ENCODE results near the gene SH3BGRL.

The SH3BGRL gene

GRCh38 chrX:81238166-81238565, 36.3 kb downstream of the SH3BGRL start:
- no peak for DNase-seq
- no peaks in the 10 kb centered on the region for H3K36me3 ChIP-seq (replicated peaks)
- H3K4me3 ChIP-seq (ENCODE audit: low read depth, low read length) = no peak overlapping the region
- TF ChIP-seq CTCF (IDR thresholded peaks at IDR 0.05; ENCODE audit: low read depth, low read length, missing control alignments) = no peak
- in situ Hi-C loops (cut with HindIII; ENCODE audit: low pct_ligation_motif_present, low sequenced_read_pairs) = no loop called here
- H3K27ac ChIP-seq = no peak overlapping the region
- no peaks in the 10 kb centered on the region for H3K27me3 ChIP-seq (replicated peaks)

DNA sequence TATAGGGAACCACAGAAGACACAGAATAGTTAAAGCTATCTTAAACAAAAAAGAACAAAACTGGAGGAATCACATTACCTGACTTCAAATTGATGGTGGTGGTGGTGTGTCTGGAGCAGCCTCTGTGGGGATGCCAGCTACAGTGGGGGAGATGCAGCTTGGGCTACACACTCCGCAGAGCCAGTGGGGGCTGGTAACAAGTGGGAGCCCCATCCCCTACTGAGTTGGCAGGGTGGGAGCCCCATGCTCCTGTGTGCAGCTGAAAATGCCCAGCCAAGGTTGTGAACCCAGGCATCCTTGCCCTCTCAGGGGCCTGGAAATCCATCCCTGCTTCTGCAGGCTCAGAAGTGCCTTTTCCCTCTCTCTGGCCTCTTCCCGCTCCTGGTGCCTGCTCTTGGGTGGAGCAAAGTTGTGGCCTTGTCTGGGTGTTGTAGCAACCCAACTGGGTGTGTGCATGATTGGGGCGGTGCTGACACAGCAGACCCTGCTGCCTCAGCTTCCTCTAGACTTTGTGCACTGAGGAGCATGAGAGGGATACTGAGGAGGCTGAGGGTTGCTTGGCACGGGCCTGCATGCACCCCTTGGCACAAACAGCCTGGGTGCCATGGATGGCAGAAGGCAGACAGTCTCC, 38.9 kb downstream of the SH3BGRL start:
- DNase-seq = no peak
- H3K36me3 ChIP-seq (replicated peaks) = no peaks in the 10 kb centered on the region
- H3K27me3 ChIP-seq (replicated peaks) = no peaks in the 10 kb centered on the region
- no peak overlapping the region for H3K27ac ChIP-seq
- H3K4me3 ChIP-seq (ENCODE audit: low read depth, low read length) = no peak overlapping the region
- no peak for TF ChIP-seq CTCF (IDR thresholded peaks at IDR 0.05; ENCODE audit: low read depth, low read length, missing control alignments)
- in situ Hi-C loops (cut with HindIII; ENCODE audit: low pct_ligation_motif_present, low sequenced_read_pairs) = no loop called here

DNA sequence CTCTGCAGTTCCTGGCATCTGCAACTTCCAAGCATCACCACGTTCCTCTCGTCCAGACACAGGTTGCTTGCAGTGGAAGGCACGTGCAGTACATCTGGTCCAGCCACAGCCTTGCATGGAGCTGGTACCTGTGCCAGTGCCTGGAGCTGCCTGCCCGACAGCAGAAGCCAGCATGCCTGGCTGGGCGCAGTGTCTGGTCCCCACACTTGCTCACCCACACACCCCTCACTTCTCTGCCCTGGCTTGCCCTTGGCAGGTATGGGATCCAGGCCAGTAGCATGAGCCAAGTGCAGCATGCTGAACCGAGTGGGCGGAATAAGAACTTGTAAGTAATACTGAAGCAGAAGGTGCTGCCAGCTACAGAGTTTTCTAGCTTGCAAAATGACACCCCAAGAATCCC, 39.9 kb downstream of the SH3BGRL start:
- no peak for TF ChIP-seq CTCF (IDR thresholded peaks at IDR 0.05; ENCODE audit: low read depth, low read length, missing control alignments)
- Histone ChIP-seq H3K36me3 (replicated peaks) (no peaks in the 10 kb centered on the region), H3K4me3 (ENCODE audit: low read depth, low read length) (no peak overlapping the region), H3K27ac (no peak overlapping the region), H3K27me3 (replicated peaks) (no peaks in the 10 kb centered on the region)
- in situ Hi-C loops (cut with HindIII; ENCODE audit: low pct_ligation_motif_present, low sequenced_read_pairs) = no loop called here
- DNase-seq = no peak

DNA sequence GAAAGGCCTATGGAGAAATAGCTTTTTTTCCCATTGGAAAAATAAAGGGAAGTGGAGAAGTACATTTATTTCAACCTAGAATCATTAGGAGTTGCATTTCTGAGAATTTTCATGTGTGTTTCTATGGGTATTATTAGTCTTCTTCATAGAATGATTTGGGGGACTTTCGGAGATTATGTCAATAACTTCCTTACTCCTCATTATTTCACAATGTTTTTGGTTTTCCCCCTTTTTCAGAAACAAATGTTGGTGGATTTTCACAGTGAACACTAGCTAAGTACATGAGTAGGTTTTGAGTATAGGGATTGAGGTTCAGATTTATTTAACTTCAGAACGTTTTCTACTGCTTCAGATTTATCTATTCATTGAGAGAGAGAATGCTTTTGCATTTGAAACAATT, 54.0 kb downstream of the SH3BGRL start:
- no peaks in the 10 kb centered on the region for H3K36me3 ChIP-seq (replicated peaks)
- no peak overlapping the region for H3K4me3 ChIP-seq (ENCODE audit: low read depth, low read length)
- no peak for DNase-seq
- in situ Hi-C loops (cut with HindIII; ENCODE audit: low pct_ligation_motif_present, low sequenced_read_pairs) = no loop called here
- H3K27me3 ChIP-seq (replicated peaks) = no peaks in the 10 kb centered on the region
- H3K27ac ChIP-seq = no peak overlapping the region
- no peak for TF ChIP-seq CTCF (IDR thresholded peaks at IDR 0.05; ENCODE audit: low read depth, low read length, missing control alignments)

- no peak for DNase-seq
- Histone ChIP-seq H3K36me3 (replicated peaks) (no peaks in the 10 kb centered on the region), H3K4me3 (ENCODE audit: low read depth, low read length) (no peak overlapping the region), H3K27me3 (replicated peaks) (no peaks in the 10 kb centered on the region), H3K27ac (no peak overlapping the region)
- TF ChIP-seq CTCF (IDR thresholded peaks at IDR 0.05; ENCODE audit: low read depth, low read length, missing control alignments) = no peak
- in situ Hi-C loops (cut with HindIII; ENCODE audit: low pct_ligation_motif_present, low sequenced_read_pairs) = no loop called here
Observed at GRCh38 chrX:81257817-81258216, 55.9 kb downstream of the SH3BGRL start.
